GM10266 (cell line): ENCODE results near the gene FARS2.

Experiments
- DNase-seq: peaks from one replicate; pipeline ENCODE4 v3.0.0; 2012; ENCODE audit errors: extremely low spot score
- CTCF ChIP-seq: IDR thresholded peaks from 2 replicates; pipeline ENCODE4 v1.5.1; 2012; ENCODE audit warnings: mild to moderate bottlenecking, low read depth; ENCODE audit not compliant: control insufficient read depth, insufficient read depth; ENCODE audit errors: missing control alignments

FARS2 gene

GRCh38 chr6:5303682-5304081 lies 42.4 kb downstream of the FARS2 start:
- TF ChIP-seq CTCF, result no peak
- DNase-seq, result no peak

GRCh38 chr6:5305968-5306626 lies 44.8 kb downstream of the FARS2 start:
- no peak for DNase-seq
- no peak for TF ChIP-seq CTCF

GRCh38 chr6:5307058-5307457 lies 45.7 kb downstream of the FARS2 start:
- TF ChIP-seq CTCF, result no peak
- DNase-seq, result no peak

- TF ChIP-seq CTCF, result no peak
- DNase-seq, result no peak
These were observed 46.8 kb downstream of the FARS2 start for GRCh38 chr6:5308066-5308465.

GRCh38 chr6:5314191-5314865 lies 53.0 kb downstream of the FARS2 start:
- TF ChIP-seq CTCF, result no peak
- DNase-seq, result no peak

- no peak for DNase-seq
- TF ChIP-seq CTCF, result no peak
These were observed 54.6 kb downstream of the FARS2 start for GRCh38 chr6:5315881-5316280.

GRCh38 chr6:5316951-5317350 lies 55.6 kb downstream of the FARS2 start:
- DNase-seq, result no peak
- no peak for TF ChIP-seq CTCF
